ENCODE data around the gene FAM13C.
"Not testable (repeated sequence)": the region's sequence is repeated elsewhere in the genome, so short reads cannot be mapped to it uniquely, and the experiment has no call there.

Gene FAM13C

GRCh38 chr10:59272061-59272460, 90.3 kb downstream of the FAM13C start:
- no peak for DNase-seq

GRCh38 chr10:59271160-59271559, 91.2 kb downstream of the FAM13C start:
- DNase-seq, result no peak

DNA sequence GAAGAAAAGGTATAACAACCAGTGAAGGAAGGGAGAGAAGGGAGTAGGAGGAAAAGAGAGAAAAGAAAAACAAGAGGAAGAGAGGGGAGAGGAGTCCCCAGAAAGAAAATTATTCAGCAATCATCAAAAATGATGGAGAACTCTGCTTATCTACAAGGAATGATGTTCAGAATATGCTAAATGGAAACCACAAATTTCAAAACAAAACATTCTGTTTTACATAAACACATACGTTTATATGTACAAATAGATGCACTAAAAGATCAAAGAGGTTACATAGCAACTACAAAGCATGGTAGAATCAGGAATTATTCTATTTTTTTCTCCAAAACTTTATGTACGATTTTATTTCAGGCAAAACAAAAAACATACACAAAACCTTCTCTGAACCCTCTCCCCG, 91.9 kb downstream of the FAM13C start:
- DNase-seq, result no peak

DNA sequence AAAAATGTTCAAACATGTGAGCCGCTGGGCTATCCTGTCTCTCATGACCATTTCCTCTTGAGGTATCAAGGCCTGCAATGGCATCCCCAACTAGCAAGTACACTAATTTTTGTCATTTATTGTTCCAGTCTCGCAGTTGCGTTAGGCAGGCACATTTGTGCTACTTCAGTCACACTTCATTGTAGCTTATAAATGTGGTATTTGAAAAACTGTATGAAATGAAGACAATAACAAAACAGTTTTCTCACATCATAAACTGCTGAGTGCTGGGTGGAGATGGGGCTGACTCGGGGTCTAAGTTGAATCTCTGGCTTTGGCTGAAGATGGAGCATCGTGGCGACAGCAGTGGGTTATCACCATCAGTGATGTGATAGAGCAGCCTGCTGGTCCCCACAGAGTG, 92.7 kb downstream of the FAM13C start:
- no peak for DNase-seq

DNA sequence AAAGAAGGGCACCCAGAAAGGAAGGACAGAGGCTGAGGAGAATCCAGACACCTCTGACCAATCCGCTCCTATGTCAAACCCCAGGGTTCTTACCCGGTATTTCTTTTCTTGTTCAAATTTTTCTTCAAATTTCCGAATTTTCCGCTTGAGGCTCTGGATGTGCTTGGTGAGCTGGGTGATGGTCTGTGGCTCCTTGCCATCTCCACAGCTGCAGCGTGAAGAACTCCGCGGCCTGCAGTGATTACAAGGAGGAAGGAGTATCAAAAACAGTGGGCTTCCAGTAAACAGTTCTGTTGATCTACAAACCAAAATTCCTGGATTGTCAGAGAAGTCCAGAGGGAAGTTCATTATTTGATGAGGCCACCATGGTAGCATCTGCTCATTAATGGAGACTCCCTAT, 93.9 kb downstream of the FAM13C start:
- DNase-seq, result no peak

DNA sequence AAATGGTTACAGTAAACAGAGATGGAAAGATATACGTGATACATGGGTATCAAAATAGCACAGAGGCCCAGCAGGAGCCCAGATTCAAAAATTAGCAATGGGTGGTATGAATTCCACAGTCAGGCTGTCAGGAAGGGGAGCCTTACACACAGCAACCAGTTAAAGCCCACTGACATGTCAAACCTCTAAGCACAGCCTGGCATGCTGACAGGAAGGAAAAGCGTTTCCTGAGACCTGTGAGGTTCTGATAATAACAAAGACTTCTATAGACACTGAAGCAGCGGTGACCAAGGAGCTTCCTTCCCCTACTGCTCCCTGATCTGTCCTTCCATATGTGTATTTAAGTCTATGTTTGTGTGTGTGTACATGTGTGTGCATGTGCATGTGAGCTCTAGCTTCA, 96.0 kb downstream of the FAM13C start:
- no peak for DNase-seq

GRCh38 chr10:59265141-59265540, 97.2 kb downstream of the FAM13C start:
- no peak for DNase-seq

DNA sequence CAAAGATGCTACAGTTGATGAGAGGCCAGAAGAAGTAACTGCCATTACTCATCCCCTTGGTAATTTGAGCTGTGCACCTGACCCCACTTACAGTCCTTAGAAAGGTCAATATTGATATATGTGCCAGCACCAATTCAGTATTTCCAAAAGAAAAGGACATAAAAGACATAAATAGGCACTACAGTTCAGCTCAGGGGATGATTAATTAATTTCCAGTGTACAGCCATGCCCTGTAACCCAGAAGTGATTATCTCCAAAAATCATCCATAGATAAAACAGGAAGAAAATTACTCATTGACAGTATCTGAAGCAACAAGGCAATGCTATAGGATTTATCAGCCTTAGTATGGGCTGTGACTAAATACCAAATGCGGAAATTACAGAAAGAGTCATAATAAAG, 103.5 kb downstream of the FAM13C start:
- DNase-seq, result no peak

GRCh38 chr10:59257224-59257623, 105.1 kb downstream of the FAM13C start:
- DNase-seq, result no peak

DNA sequence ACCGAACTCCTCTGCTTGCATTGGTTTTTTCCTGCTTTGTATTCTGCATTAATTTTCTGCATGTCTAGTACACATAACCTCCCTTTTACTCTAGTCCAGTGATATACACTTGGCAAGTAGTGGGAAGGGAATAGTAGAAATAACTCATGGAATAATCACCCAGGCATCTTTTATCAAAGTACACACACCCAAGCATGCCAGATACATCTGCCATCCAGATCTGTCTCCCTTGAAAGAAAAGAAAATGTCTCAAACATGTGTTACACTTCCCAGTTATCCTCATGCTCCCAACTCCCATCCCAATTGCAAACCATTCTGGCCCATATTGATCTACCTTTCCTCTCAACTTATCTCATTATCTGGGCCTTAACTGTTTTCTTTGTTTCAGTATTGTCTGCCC, 106.9 kb downstream of the FAM13C start:
- no peak for DNase-seq

DNA sequence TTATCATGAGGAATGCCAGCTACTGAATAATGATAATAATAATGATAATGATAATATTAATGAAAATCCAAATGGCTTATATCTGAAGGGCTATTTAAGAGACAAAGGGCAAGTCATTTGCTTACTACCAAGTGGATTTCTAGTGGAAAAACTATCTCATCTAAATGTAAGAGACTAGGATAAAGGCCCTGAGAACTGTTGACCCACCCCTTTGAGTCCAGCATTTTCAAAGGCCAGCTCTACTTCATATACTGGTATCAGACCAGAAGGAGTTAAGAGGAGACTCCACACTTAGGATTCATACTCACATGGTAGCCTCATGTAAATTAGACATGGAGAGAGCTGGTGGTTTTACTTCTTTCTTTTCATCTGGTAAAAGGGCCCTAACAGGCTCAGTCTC, 109.9 kb downstream of the FAM13C start:
- no peak for DNase-seq

- no peak for DNase-seq
Measured at GRCh38 chr10:59245686-59246085, 116.7 kb downstream of the FAM13C start.

GRCh38 chr10:59244871-59245270, 117.5 kb downstream of the FAM13C start:
- DNase-seq, result no peak

DNA sequence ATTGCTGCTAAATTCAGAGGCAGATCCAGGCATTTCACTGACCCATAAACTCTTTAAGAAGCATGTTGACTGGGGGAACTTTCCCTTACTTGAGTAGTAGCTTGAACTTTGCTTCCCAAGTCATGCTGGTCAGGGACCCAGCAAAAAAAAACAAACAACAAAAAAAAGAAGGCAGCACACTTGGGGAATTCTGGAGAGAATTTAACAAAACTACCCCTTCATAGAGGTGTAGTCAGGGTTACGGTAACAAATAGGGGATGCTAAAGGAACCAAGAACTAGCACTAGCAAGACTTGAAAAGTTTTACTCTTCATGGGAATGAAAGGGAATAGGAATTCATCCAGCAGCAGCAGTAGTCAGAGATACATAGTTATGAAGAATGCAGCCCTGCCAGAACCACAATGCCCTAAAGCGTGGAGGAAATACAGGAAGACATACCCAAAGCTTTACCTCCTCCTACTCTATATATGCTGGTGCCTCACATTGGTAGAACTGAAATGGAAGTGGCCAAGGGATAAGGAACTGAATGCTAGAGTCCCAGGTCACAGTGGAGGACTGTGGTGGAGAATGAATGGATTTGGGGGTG, 118.6 kb downstream of the FAM13C start:
- no peak for DNase-seq

DNA sequence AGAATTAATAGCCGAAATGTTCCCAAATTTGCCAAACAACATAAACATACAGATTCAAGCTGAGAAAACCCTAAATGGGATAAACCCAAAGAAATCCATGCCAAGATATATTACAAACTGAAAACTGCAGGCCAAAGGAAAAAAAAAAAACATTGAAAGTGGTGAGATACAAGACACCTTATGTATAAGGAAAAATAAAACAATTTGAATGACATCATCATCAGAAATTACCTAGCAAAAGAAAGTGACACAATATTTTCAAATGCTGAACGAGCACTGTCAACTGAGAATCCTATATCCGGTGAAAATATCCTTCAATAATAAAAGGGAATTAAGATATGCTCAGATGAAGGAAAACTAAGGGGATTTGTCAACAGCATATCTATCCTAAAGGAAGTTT, 119.4 kb downstream of the FAM13C start:
- no peak for DNase-seq

DNA sequence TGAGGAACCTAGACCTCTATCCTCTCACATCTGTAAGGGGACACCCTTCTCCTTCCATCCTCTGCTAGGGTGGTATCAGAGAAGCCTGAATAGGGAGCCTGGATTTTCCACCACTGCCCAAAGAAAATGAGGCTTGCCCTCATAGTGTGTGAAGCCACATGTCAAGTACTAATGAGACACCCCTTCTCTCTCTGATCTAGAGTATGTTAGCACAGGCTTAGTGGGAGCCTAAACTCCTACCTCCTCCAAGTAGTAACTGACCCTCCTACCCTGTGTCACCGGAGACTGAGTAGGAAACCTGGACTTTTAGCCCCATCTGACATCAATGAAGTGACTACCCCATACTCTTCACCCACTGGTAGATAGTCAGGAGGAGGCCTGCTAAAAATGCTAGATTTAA, 120.3 kb downstream of the FAM13C start:
- DNase-seq, result no peak

DNA sequence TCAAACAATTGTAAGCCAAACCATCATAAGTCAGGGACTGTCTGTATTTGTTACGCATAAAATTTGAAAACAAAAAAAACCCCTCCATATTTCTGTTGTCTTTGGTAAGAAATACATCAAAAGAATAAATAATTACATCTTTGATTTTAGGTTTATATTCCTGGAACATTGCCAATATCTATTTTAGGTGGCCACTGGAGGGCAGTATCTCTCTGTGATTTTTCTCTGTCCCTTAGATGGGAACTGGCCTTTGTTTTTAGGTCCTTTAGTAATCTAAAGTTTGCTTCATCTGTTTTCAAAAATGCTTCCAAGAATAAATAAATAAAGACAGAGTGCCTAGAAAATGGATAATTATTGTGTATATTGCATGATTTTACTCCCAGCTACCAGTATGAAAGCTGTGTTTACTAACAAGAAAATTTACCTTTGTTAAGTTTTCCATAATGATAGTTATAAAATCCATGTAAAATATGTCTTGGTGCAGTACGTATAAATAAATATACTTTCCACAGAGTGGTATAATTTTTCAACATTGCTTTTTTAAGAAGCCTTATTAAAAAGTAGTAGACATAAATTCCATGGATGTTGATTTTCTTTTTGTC, 121.7 kb downstream of the FAM13C start:
- DNase-seq, result no peak

GRCh38 chr10:59239108-59239507, 123.2 kb downstream of the FAM13C start:
- not testable (repeated sequence) for DNase-seq

- DNase-seq, result no peak
Measured at GRCh38 chr10:59237775-59238174, 124.6 kb downstream of the FAM13C start.

DNA sequence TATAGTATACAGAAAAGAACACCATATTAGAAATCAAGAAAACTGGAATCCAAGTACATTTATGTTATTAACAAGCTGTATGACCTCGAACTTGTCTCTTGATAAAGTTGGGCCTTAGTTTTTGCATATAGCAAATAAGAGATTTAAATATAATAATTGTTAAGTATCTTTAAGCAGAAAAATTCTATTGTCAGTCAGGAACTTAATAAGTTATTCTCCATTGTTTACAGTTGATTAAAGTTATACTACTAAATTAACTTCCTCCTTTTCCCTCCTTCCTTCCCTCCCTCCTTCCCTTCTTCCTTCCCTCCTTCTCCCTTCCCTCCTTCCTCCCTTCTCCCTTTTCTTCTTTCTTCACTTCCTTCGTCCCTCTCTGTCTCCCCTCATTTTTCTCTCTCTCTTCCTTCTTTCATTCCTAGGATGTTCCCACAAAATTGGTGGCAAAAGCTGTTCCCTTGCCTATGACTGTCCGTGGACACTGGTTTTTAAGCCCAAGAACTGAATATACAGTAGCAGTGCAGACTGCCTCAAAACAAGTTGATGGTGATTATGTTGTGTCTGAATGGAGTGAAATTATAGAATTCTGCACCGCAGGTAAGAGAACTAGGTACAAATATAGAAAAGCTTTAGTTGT, 126.2 kb downstream of the FAM13C start:
- DNase-seq, result no peak

DNA sequence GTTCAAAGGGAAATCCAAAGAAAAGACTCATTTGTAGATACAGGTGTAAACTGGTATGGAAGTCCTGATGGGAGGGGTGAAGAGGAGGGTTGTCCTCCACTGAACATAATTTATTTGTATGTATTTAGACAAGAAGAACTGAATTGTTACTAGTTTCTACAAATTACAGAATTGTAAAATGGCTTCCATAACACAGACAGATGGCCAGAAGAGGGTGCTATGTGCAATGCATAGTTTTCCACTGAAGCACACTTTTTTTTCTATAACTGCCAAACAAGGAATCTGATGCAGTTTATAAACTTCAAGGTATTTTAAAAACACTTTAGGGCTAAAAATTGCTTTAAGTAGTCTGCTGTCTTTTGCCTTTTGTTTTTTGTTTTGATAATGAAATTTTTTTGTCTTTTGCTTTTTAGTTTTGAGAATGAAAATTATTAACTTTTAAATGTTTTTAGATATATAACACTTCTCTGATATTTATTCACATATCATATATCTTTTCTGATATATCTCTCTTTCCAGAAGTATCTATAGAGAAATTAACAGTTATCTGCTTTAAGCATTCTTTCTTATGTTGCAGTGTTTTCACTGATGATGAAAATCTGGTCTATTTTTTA, 127.4 kb downstream of the FAM13C start:
- DNase-seq, result no peak

DNA sequence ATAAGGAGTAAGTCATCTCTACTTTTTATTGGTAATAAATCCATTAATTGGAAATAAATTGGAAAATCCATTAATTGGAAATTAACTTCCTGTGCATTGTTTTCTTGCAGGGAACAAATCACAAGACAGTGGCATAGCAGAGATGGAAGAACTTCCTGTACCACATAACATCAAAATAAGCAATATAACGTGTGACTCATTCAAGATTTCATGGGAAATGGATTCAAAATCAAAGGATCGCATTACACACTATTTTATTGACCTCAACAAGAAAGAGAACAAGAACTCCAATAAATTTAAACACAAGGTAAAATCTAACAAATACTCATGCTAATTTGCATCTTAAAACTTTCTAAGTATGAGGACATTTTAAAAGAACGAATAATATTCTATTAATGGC, 128.2 kb downstream of the FAM13C start:
- no peak for DNase-seq

- DNase-seq, result no peak
Measured at GRCh38 chr10:59229441-59229840, 132.9 kb downstream of the FAM13C start.

GRCh38 chr10:59227136-59227673, 135.1 kb downstream of the FAM13C start:
- DNase-seq, result no peak
